SK-N-SH (cell line): ENCODE measurements around the gene RBMS1. TPM values are rescaled to one million over a fixed set of nuclear protein-coding genes. Genes with fewer than 3 reads are reported as not detected.

Experiments
- CTCF ChIA-PET: fragments of 300-600, 350-600 bp; formaldehyde crosslinking; extraction: SDS; loops from one replicate; lab custom pipeline; 2021; lab: Yijun Ruan, JAX
- POLR2A ChIA-PET: fragments of 350-600 bp; sonication (Branson Sonifier 250); formaldehyde crosslinking; extraction: SDS; loops from one replicate; lab custom pipeline; 2020; ENCODE audit warnings: antibody characterized with exemption, inconsistent platforms; lab: Yijun Ruan, JAX
- DNase-seq: peaks from one replicate; pipeline ENCODE4 v3.0.0; 2012
- H2AFZ ChIP-seq: fragments of 200-600 bp; sonication (generic); 2 replicates; pipeline ENCODE4 v1.8.1; 2016; ENCODE audit warnings: antibody characterized with exemption, mild to moderate bottlenecking, low read depth
- H3F3A ChIP-seq: fragments of 200-600 bp; sonication (generic); replicated peaks from 2 replicates; pipeline ENCODE3; 2016; ENCODE audit warnings: antibody characterized with exemption, mild to moderate bottlenecking; ENCODE audit not compliant: insufficient read depth
- H3K27ac ChIP-seq, 2 experiments: fragments of 200-500 bp in 1 of 2; fragments of 200-600 bp in 1 of 2; sonication (Bioruptor generic) in 1 of 2; sonication (generic), shearing (Covaris generic) in 1 of 2; 2 replicates each; pipeline versions ENCODE4 v1.5.1 to v1.6.1; 2014 to 2016; ENCODE audit warnings: low read depth in 2 of 2, inconsistent platforms in 1 of 2, low read length in 1 of 2, mild to moderate bottlenecking in 1 of 2, mixed read lengths in 1 of 2
- H3K27me3 ChIP-seq: fragments of 200-600 bp; sonication (generic), shearing (Covaris generic); 2 replicates; pipeline ENCODE4 v1.6.1; 2016; ENCODE audit warnings: mixed run types; ENCODE audit not compliant: insufficient read depth
- H3K36me3 ChIP-seq, 2 experiments: fragments of 200-500 bp in 1 of 2; fragments of 200-600 bp in 1 of 2; sonication (Bioruptor generic) in 1 of 2; sonication (generic) in 1 of 2; replicated peaks in 1 of 2; 2 replicates each; pipeline versions ENCODE3 to v1.5.1; 2014 to 2016; ENCODE audit warnings: low read length in 1 of 2, mild to moderate bottlenecking in 1 of 2; ENCODE audit not compliant: insufficient read depth in 2 of 2, control insufficient read depth in 1 of 2
- H3K4me1 ChIP-seq, 2 experiments: fragments of 200-500 bp in 1 of 2; fragments of 200-600 bp in 1 of 2; sonication (Bioruptor generic) in 1 of 2; sonication (generic), shearing (Covaris generic) in 1 of 2; 2 replicates each; pipeline versions ENCODE4 v1.5.1 to v1.6.1; 2014 to 2016; ENCODE audit warnings: low read depth in 1 of 2, low read length in 1 of 2, mixed run types in 1 of 2; ENCODE audit not compliant: insufficient read depth in 2 of 2, control insufficient read depth in 1 of 2
- H3K4me2 ChIP-seq: fragments of 200-600 bp; sonication (generic), shearing (Covaris generic); 2 replicates; pipeline ENCODE4 v1.6.1; 2017; ENCODE audit warnings: mixed run types
- H3K4me3 ChIP-seq, 2 experiments: fragments of 200-500 bp in 1 of 2; fragments of 200-600 bp in 1 of 2; sonication (Bioruptor generic) in 1 of 2; sonication (generic), shearing (Covaris generic) in 1 of 2; 2 replicates each; pipeline versions ENCODE4 v1.5.1 to v1.8.1; 2014 to 2016; ENCODE audit warnings: low read depth in 2 of 2, inconsistent platforms in 1 of 2, low read length in 1 of 2, mild to moderate bottlenecking in 1 of 2, mixed read lengths in 1 of 2, moderate library complexity in 1 of 2
- H3K79me2 ChIP-seq: fragments of 200-600 bp; sonication (generic); 2 replicates; pipeline ENCODE4 v1.8.1; 2017; ENCODE audit warnings: mild to moderate bottlenecking; ENCODE audit not compliant: insufficient read depth
- H3K9ac ChIP-seq: fragments of 200-600 bp; sonication (generic); 2 replicates; pipeline ENCODE4 v1.6.1; 2017; ENCODE audit warnings: mixed run types
- H3K9me2 ChIP-seq: fragments of 200-600 bp; sonication (generic); 2 replicates; pipeline ENCODE4 v1.6.1; 2017; ENCODE audit warnings: mixed run types
- H3K9me3 ChIP-seq: fragments of 200-600 bp; sonication (generic); 2 replicates; pipeline ENCODE4 v1.6.1; 2017; ENCODE audit warnings: mixed run types, mild to moderate bottlenecking, moderate library complexity
- H4K20me1 ChIP-seq: fragments of 200-600 bp; sonication (generic); 2 replicates; pipeline ENCODE4 v1.6.1; 2017; ENCODE audit warnings: mild to moderate bottlenecking, mixed run types; ENCODE audit not compliant: insufficient read depth
- CHD2 ChIP-seq: fragments of 150-350 bp; IDR thresholded peaks from 2 replicates; pipeline ENCODE4 v1.6.1; 2018; ENCODE audit warnings: low read length; ENCODE audit not compliant: partially characterized antibody
- ELF1 ChIP-seq: IDR thresholded peaks from 2 replicates; pipeline ENCODE4 v1.4.0; 2012
- EP300 ChIP-seq, 2 experiments: IDR thresholded peaks; 2 replicates each; pipeline versions ENCODE4 v1.4.0 to v1.6.1; 2012; ENCODE audit warnings: borderline replicate concordance in 1 of 2, low read depth in 1 of 2, low read length in 1 of 2
- FOSL2 ChIP-seq: IDR thresholded peaks from 2 replicates; pipeline ENCODE4 v1.4.0; 2012; ENCODE audit warnings: low read depth, mild to moderate bottlenecking, moderate library complexity, borderline replicate concordance
- FOXJ3 ChIP-seq: sonication (generic); formaldehyde crosslinking; IDR thresholded peaks from 2 replicates; pipeline ENCODE4 v1.5.1; 2020; ENCODE audit warnings: mild to moderate bottlenecking, missing genetic modification reagents
- FOXM1 ChIP-seq: IDR thresholded peaks from 2 replicates; pipeline ENCODE4 v1.4.0; 2012; ENCODE audit warnings: low read depth, mild to moderate bottlenecking
- JUND ChIP-seq: IDR thresholded peaks from 2 replicates; pipeline ENCODE4 v1.4.0; 2012
- MEF2A ChIP-seq: IDR thresholded peaks from 2 replicates; pipeline ENCODE4 v1.4.0; 2012; ENCODE audit warnings: low read depth, borderline replicate concordance
- NFIC ChIP-seq: IDR thresholded peaks from 2 replicates; pipeline ENCODE4 v1.4.0; 2012; ENCODE audit warnings: borderline replicate concordance
- RAD21 ChIP-seq: IDR thresholded peaks from 2 replicates; pipeline ENCODE4 v1.6.1; 2012; ENCODE audit warnings: mild to moderate bottlenecking, low read length
- RCOR1 ChIP-seq: fragments of 150-350 bp; IDR thresholded peaks from 2 replicates; pipeline ENCODE4 v1.6.1; 2017; ENCODE audit warnings: antibody characterized with exemption, low read length
- RFX5 ChIP-seq: IDR thresholded peaks from 2 replicates; pipeline ENCODE4 v1.6.1; 2012; ENCODE audit warnings: mild to moderate bottlenecking, improper control_type of control experiment, low read length
- RXRA ChIP-seq: IDR thresholded peaks from 2 replicates; pipeline ENCODE4 v1.4.0; 2012; ENCODE audit warnings: low read depth, mild to moderate bottlenecking, borderline replicate concordance
- SMC3 ChIP-seq: IDR thresholded peaks from 2 replicates; pipeline ENCODE4 v1.6.1; 2012; ENCODE audit warnings: low read depth, low read length, improper control_type of control experiment
- TAF1 ChIP-seq: IDR thresholded peaks from 2 replicates; pipeline ENCODE4 v1.6.1; 2012; ENCODE audit warnings: low read depth, mild to moderate bottlenecking, low read length, moderate library complexity, borderline replicate concordance
- TCF12 ChIP-seq: IDR thresholded peaks from 2 replicates; pipeline ENCODE4 v1.4.0; 2012
- TEAD4 ChIP-seq: IDR thresholded peaks from 2 replicates; pipeline ENCODE4 v1.4.0; 2012; ENCODE audit warnings: mild to moderate bottlenecking, borderline replicate concordance; ENCODE audit not compliant: insufficient read depth
- WGBS: methylation state at CpG from one replicate; pipeline ENCODE4 v1.1.6; 2017; ENCODE audit warnings: low lambda C conversion rate; 5-methylcytosine and 5-hydroxymethylcytosine counted together
- polyA plus RNA-seq, 3 experiments: library from polyadenylated mRNA; depleted of rRNA; stranded (reverse); fragments of >200 nt; gene quantifications; 2 replicates each; pipeline ENCODE4 v1.2.3, GENCODE V29; 2012
- TF ChIP-seq, protein P1 (sequence below): fragments of 150-350 bp; IDR thresholded peaks from 2 replicates; pipeline ENCODE4 v1.6.1; 2016; ENCODE audit warnings: mild to moderate bottlenecking, low read depth, low read length
- TF ChIP-seq, protein P2 (sequence below): IDR thresholded peaks from 2 replicates; pipeline ENCODE4 v1.4.0; 2012; ENCODE audit warnings: low read depth
- TF ChIP-seq, protein P3 (sequence below): fragments of 200-600 bp; sonication (generic); IDR thresholded peaks from 2 replicates; pipeline ENCODE4 v1.6.1; 2017; ENCODE audit warnings: antibody characterized with exemption, mild to moderate bottlenecking, moderate library complexity
- TF ChIP-seq, protein P4 (sequence below): IDR thresholded peaks from 2 replicates; pipeline ENCODE4 v1.4.0; 2012; ENCODE audit warnings: low read depth, borderline replicate concordance
- TF ChIP-seq, protein P5 (sequence below): IDR thresholded peaks from 2 replicates; pipeline ENCODE4; 2012
- TF ChIP-seq, protein P6 (sequence below): fragments of 150-350 bp; IDR thresholded peaks from 2 replicates; pipeline ENCODE4 v1.6.1; 2017; ENCODE audit warnings: antibody characterized with exemption, low read length, low read depth, borderline replicate concordance

Gene RBMS1
- polyA plus RNA-seq, 1 of the 3 experiments (the other 2 are of a cell fraction), result 56.5 TPM

DNA sequence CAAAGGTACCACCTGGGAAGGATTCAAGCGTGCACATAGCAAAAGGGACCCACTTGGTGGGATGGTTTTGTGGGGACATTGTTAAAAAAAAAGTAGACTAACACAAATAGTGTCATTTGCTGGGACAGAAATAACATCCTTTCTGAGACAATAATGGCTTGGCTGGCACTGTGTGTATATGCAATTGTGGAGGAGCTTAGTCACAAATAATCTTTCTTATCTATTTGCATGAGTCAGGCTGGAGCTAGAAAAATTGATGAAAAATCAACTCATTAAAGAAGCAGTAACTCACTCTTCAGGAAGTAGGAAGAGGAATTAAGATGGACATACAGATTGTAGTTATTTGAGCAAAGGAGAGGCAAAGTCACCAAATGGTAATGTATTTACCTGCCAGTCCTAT is 264.0 kb downstream of the RBMS1 start:
- Histone ChIP-seq H3F3A (peaks cover 48% of the 10 kb centered on the region), H3K4me3 (no peak overlapping the region), H3K4me1 (peaks cover 26 to 54% of the 10 kb centered on the region in 2 experiments), H3K27ac (peak overlapping the region; percentile 96 to 98), H3K9me2 (no peaks in the 10 kb centered on the region), H3K9ac (peak overlapping the region; percentile 63; the same call in 1 of the 2 replicates), H3K27me3 (no peaks in the 10 kb centered on the region), H3K36me3 (no peaks in the 10 kb centered on the region), H4K20me1 (no peaks in the 10 kb centered on the region), H3K9me3 (no peaks in the 10 kb centered on the region), H3K79me2 (no peaks in the 10 kb centered on the region), H3K4me2 (peak overlapping the region; percentile 43), H2AFZ (no peak overlapping the region)
- no peak for DNase-seq
- WGBS, result 25% methylated on average over 1 of the region's 1 CpG
- ChIA-PET CTCF (interaction anchor here (1.6 to 2.2 kb wide), 2 partner anchors 22 to 24 kb away, joined by 4 to 10 read pairs; no protein-coding TSS in a partner anchor), POLR2A (no interaction called here)
- TF ChIP-seq FOSL2 (peak; percentile 92), TEAD4 (peak; percentile 69), TAF1 (no peak), FOXM1 (peak; percentile 81; the same call in 1 of the 2 replicates), SMC3 (no peak), NFIC (peak; percentile 88), ELF1 (0 out of 2 replicates have a peak, but pooled peaks have one; percentile 33), FOXJ3 (CRISPR knock-in tag) (no peak), RXRA (peak; percentile 84; the same call in 1 of the 2 replicates), MEF2A (peak; percentile 75; the same call in 1 of the 2 replicates), EP300 (IDR thresholded peaks at IDR 0.05; ENCODE audit: borderline replicate concordance in 1 of 2, low read depth in 1 of 2, low read length in 1 of 2) (peak in 1 of 2 experiments; percentile 94; a peak in 2 of 4 replicates), RCOR1 (no peak), JUND (peak; percentile 94), RFX5 (no peak), CHD2 (no peak), TCF12 (peak; percentile 89), RAD21 (no peak)
- TF ChIP-seq, protein P1, sequence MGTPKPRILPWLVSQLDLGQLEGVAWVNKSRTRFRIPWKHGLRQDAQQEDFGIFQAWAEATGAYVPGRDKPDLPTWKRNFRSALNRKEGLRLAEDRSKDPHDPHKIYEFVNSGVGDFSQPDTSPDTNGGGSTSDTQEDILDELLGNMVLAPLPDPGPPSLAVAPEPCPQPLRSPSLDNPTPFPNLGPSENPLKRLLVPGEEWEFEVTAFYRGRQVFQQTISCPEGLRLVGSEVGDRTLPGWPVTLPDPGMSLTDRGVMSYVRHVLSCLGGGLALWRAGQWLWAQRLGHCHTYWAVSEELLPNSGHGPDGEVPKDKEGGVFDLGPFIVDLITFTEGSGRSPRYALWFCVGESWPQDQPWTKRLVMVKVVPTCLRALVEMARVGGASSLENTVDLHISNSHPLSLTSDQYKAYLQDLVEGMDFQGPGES, result no peak
- TF ChIP-seq, protein P2, sequence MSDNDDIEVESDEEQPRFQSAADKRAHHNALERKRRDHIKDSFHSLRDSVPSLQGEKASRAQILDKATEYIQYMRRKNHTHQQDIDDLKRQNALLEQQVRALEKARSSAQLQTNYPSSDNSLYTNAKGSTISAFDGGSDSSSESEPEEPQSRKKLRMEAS, result 0 out of 2 replicates have a peak, but pooled peaks have one; percentile 34
- TF ChIP-seq, protein P3, sequence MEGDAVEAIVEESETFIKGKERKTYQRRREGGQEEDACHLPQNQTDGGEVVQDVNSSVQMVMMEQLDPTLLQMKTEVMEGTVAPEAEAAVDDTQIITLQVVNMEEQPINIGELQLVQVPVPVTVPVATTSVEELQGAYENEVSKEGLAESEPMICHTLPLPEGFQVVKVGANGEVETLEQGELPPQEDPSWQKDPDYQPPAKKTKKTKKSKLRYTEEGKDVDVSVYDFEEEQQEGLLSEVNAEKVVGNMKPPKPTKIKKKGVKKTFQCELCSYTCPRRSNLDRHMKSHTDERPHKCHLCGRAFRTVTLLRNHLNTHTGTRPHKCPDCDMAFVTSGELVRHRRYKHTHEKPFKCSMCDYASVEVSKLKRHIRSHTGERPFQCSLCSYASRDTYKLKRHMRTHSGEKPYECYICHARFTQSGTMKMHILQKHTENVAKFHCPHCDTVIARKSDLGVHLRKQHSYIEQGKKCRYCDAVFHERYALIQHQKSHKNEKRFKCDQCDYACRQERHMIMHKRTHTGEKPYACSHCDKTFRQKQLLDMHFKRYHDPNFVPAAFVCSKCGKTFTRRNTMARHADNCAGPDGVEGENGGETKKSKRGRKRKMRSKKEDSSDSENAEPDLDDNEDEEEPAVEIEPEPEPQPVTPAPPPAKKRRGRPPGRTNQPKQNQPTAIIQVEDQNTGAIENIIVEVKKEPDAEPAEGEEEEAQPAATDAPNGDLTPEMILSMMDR, result no peak
- TF ChIP-seq, protein P4, sequence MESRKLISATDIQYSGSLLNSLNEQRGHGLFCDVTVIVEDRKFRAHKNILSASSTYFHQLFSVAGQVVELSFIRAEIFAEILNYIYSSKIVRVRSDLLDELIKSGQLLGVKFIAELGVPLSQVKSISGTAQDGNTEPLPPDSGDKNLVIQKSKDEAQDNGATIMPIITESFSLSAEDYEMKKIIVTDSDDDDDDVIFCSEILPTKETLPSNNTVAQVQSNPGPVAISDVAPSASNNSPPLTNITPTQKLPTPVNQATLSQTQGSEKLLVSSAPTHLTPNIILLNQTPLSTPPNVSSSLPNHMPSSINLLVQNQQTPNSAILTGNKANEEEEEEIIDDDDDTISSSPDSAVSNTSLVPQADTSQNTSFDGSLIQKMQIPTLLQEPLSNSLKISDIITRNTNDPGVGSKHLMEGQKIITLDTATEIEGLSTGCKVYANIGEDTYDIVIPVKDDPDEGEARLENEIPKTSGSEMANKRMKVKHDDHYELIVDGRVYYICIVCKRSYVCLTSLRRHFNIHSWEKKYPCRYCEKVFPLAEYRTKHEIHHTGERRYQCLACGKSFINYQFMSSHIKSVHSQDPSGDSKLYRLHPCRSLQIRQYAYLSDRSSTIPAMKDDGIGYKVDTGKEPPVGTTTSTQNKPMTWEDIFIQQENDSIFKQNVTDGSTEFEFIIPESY, result 0 out of 2 replicates have a peak, but pooled peaks have one; percentile 36
- TF ChIP-seq, protein P5, sequence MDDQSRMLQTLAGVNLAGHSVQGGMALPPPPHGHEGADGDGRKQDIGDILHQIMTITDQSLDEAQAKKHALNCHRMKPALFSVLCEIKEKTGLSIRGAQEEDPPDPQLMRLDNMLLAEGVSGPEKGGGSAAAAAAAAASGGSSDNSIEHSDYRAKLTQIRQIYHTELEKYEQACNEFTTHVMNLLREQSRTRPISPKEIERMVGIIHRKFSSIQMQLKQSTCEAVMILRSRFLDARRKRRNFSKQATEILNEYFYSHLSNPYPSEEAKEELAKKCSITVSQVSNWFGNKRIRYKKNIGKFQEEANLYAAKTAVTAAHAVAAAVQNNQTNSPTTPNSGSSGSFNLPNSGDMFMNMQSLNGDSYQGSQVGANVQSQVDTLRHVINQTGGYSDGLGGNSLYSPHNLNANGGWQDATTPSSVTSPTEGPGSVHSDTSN, result peak; percentile 92
- TF ChIP-seq, protein P6, sequence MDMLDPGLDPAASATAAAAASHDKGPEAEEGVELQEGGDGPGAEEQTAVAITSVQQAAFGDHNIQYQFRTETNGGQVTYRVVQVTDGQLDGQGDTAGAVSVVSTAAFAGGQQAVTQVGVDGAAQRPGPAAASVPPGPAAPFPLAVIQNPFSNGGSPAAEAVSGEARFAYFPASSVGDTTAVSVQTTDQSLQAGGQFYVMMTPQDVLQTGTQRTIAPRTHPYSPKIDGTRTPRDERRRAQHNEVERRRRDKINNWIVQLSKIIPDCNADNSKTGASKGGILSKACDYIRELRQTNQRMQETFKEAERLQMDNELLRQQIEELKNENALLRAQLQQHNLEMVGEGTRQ, result no peak
- TF ChIP-seq, all 33 proteins: peak for 13
